Measurements from ENCODE around the gene GAS7. TPM values are rescaled to one million over a fixed set of nuclear protein-coding genes. Genes with fewer than 3 reads are reported as not detected.

GAS7 gene
- total and polyA plus RNA-seq, 4 donors: 1.2 to 136 (median 32.3) TPM

- Histone ChIP-seq H3K4me3 (ENCODE audit: low read length in 2 of 2) (no peak overlapping the region), H3K9me3 (ENCODE audit: control insufficient read depth, low read length) (no peaks in the 10 kb centered on the region), H3K27me3 (ENCODE audit: control insufficient read depth in 1 of 2, insufficient read depth in 2 of 2, low read length in 1 of 2) (no peaks in the 10 kb centered on the region), H3K4me1 (ENCODE audit: control insufficient read depth in 1 of 2, insufficient read depth in 2 of 2, low read length in 2 of 2) (no peaks in the 10 kb centered on the region), H3K27ac (ENCODE audit: low read depth in 1 of 2, low read length in 2 of 2) (no peak overlapping the region), H3K36me3 (ENCODE audit: control insufficient read depth in 1 of 2, insufficient read depth in 2 of 2, low read length in 1 of 2) (no peaks in the 10 kb centered on the region)
- DNase-seq (no peak), ATAC-seq (ENCODE audit: low FRiP score) (no peak)
- intact Hi-C loops (cut with DNase I): no loop called here
- 92% methylated on average over 5 of the region's 5 CpGs for WGBS, 2 donors
Measured at GRCh38 chr17:10116753-10117420, 81.5 kb downstream of the GAS7 start.

GRCh38 chr17:10116267-10116666, 82.1 kb downstream of the GAS7 start:
- Histone ChIP-seq H3K4me1 (ENCODE audit: control insufficient read depth in 1 of 2, insufficient read depth in 2 of 2, low read length in 2 of 2) (no peaks in the 10 kb centered on the region), H3K27ac (ENCODE audit: low read depth in 1 of 2, low read length in 2 of 2) (no peak overlapping the region), H3K27me3 (ENCODE audit: control insufficient read depth in 1 of 2, insufficient read depth in 2 of 2, low read length in 1 of 2) (no peaks in the 10 kb centered on the region), H3K36me3 (ENCODE audit: control insufficient read depth in 1 of 2, insufficient read depth in 2 of 2, low read length in 1 of 2) (no peaks in the 10 kb centered on the region), H3K4me3 (ENCODE audit: low read length in 2 of 2) (no peak overlapping the region), H3K9me3 (ENCODE audit: control insufficient read depth, low read length) (no peaks in the 10 kb centered on the region)
- DNase-seq (no peak), ATAC-seq (ENCODE audit: low FRiP score) (no peak)
- intact Hi-C loops (cut with DNase I): no loop called here
- WGBS, 2 donors: 86 to 98% methylated on average over 5 of the region's 5 CpGs

DNA sequence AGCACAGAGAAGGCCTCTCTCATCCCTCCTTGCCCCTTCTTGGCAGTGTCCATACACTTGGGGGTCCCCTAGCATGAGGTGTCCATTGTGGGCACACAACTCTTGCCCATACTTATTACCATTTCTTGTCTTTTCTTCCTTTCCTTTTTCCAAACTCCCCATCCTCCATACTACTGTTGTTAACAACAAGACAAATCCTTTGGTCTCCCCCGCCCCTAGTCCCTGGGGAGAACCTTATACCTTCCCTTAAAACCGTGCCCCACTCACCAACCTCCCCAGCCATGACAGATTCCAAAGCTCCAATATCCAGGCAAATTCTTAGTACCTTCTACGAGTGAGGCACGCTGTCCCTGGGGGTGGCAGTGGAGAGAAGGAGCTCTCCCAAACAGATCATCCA, 82.9 kb downstream of the GAS7 start:
- ATAC-seq (ENCODE audit: low FRiP score) (no peak), DNase-seq (no peak)
- no peaks in the 10 kb centered on the region for H3K9me3 ChIP-seq (ENCODE audit: control insufficient read depth, low read length)
- H3K4me1 ChIP-seq (ENCODE audit: control insufficient read depth in 1 of 2, insufficient read depth in 2 of 2, low read length in 2 of 2): no peaks in the 10 kb centered on the region
- no peaks in the 10 kb centered on the region for H3K36me3 ChIP-seq (ENCODE audit: control insufficient read depth in 1 of 2, insufficient read depth in 2 of 2, low read length in 1 of 2)
- peak overlapping the region in 1 of 2 donors; percentile 13 for H3K27ac ChIP-seq (ENCODE audit: low read depth in 1 of 2, low read length in 2 of 2)
- H3K4me3 ChIP-seq (ENCODE audit: low read length in 2 of 2): no peak overlapping the region
- H3K27me3 ChIP-seq (ENCODE audit: control insufficient read depth in 1 of 2, insufficient read depth in 2 of 2, low read length in 1 of 2): no peaks in the 10 kb centered on the region
- intact Hi-C loops (cut with DNase I): no loop called here
- 87 to 88% methylated on average over 4 of the region's 4 CpGs for WGBS, 2 donors

DNA sequence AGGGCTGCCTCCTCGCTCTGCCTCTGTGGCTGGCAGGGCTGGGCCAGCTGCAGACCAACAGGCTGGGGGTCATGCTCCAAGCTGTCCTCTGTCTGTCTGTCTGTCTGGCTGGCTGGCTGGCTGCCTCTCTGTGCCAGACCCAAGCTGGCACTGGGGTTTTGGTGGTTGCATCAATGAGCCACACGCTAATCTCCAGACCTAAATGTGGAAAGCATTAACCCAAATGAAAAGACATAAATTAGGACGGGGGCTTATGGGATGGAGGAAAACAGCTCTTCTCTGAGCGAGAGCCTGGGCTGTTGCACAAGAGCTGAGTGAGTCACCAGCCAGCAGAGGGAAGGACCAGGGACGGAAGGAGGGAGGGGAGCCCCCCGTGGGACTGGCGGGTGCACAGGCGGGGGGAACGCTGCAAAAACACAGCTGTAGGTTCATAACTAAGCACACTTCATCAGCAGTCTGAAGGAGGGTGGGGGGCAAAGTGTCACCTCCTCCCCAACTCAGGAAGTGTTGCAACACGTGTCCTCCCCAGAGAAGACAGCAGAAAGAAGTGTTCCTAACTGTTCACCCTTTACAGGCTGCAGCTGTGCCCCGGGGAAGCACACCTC, 83.4 kb downstream of the GAS7 start:
- H3K27me3 ChIP-seq (ENCODE audit: control insufficient read depth in 1 of 2, insufficient read depth in 2 of 2, low read length in 1 of 2): no peaks in the 10 kb centered on the region
- H3K4me3 ChIP-seq (ENCODE audit: low read length in 2 of 2): no peak overlapping the region
- peak; percentile 95 to 97 for DNase-seq
- intact Hi-C loops (cut with DNase I): no loop called here
- peak; percentile 94 for ATAC-seq (ENCODE audit: low FRiP score)
- no peaks in the 10 kb centered on the region for H3K9me3 ChIP-seq (ENCODE audit: control insufficient read depth, low read length)
- peak overlapping the region in 1 of 2 donors; percentile 84 for H3K27ac ChIP-seq (ENCODE audit: low read depth in 1 of 2, low read length in 2 of 2)
- WGBS, 2 donors: 3% methylated on average over 11 of the region's 11 CpGs
- H3K4me1 ChIP-seq (ENCODE audit: control insufficient read depth in 1 of 2, insufficient read depth in 2 of 2, low read length in 2 of 2): no peaks in the 10 kb centered on the region
- H3K36me3 ChIP-seq (ENCODE audit: control insufficient read depth in 1 of 2, insufficient read depth in 2 of 2, low read length in 1 of 2): no peaks in the 10 kb centered on the region

- Histone ChIP-seq H3K36me3 (ENCODE audit: control insufficient read depth in 1 of 2, insufficient read depth in 2 of 2, low read length in 1 of 2) (no peaks in the 10 kb centered on the region), H3K4me1 (ENCODE audit: control insufficient read depth in 1 of 2, insufficient read depth in 2 of 2, low read length in 2 of 2) (no peaks in the 10 kb centered on the region), H3K27ac (ENCODE audit: low read depth in 1 of 2, low read length in 2 of 2) (no peak overlapping the region), H3K27me3 (ENCODE audit: control insufficient read depth in 1 of 2, insufficient read depth in 2 of 2, low read length in 1 of 2) (no peaks in the 10 kb centered on the region), H3K4me3 (ENCODE audit: low read length in 2 of 2) (no peak overlapping the region), H3K9me3 (ENCODE audit: control insufficient read depth, low read length) (no peaks in the 10 kb centered on the region)
- intact Hi-C loops (cut with DNase I): no loop called here
- ATAC-seq (ENCODE audit: low FRiP score): no peak
- DNase-seq: no peak
- WGBS, 2 donors: 37 to 42% methylated on average over 4 of the region's 4 CpGs
Measured at GRCh38 chr17:10112962-10113361, 85.4 kb downstream of the GAS7 start.

DNA sequence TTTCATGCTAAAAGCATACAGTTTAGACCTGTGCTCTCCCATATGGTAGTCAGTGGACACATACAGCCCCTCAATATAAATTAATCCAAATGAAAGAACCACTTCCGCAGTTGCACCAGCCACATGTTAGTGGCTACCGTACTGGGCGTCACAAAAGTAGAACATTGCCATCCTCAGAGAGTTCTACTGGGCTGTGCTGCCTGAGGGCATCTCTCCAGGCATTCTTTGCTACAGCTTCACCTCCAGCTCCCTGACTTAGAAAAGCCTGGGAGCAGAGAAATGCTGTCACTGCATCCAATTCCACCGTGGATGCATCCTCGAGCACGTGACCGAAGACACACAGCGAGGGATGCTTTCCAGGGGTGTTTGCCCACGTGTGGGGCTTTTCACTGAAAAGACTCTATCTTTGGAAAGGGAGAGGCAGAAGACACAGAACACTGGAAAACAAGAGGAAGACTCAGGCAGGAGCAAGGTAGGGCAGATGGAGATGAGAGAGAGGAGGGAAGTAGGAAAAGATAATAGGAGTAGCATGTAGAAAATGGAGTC, 86.4 kb downstream of the GAS7 start:
- ATAC-seq (ENCODE audit: low FRiP score) (no peak), DNase-seq (no peak)
- H3K4me1 ChIP-seq (ENCODE audit: control insufficient read depth in 1 of 2, insufficient read depth in 2 of 2, low read length in 2 of 2): no peaks in the 10 kb centered on the region
- no peaks in the 10 kb centered on the region for H3K27me3 ChIP-seq (ENCODE audit: control insufficient read depth in 1 of 2, insufficient read depth in 2 of 2, low read length in 1 of 2)
- intact Hi-C loops (cut with DNase I): no loop called here
- H3K9me3 ChIP-seq (ENCODE audit: control insufficient read depth, low read length): no peaks in the 10 kb centered on the region
- H3K27ac ChIP-seq (ENCODE audit: low read depth in 1 of 2, low read length in 2 of 2): no peak overlapping the region
- H3K4me3 ChIP-seq (ENCODE audit: low read length in 2 of 2): no peak overlapping the region
- WGBS, 2 donors: 92% methylated on average over 9 of the region's 9 CpGs
- H3K36me3 ChIP-seq (ENCODE audit: control insufficient read depth in 1 of 2, insufficient read depth in 2 of 2, low read length in 1 of 2): no peaks in the 10 kb centered on the region

DNA sequence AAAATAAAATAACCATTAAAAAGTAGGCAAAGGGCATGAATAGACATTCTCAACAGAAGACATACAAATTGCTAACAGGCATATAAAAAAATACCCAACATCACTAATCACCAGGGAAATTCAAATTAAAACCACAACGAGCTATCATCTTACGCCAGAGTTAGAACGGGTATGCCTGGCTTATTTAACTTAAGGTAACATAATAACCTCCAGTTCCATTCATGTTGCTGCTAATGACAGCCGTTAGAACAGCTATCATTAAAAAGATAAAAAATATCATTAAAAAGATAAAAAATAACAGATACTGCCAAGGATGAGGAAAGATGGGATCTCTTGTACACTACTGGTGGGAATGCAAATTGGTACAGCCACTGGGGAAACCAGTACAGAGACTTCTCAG, 89.3 kb downstream of the GAS7 start:
- 85 to 88% methylated on average over 4 of the region's 4 CpGs for WGBS, 2 donors
- Histone ChIP-seq H3K4me1 (ENCODE audit: control insufficient read depth in 1 of 2, insufficient read depth in 2 of 2, low read length in 2 of 2) (no peaks in the 10 kb centered on the region), H3K9me3 (ENCODE audit: control insufficient read depth, low read length) (no peaks in the 10 kb centered on the region), H3K27me3 (ENCODE audit: control insufficient read depth in 1 of 2, insufficient read depth in 2 of 2, low read length in 1 of 2) (no peaks in the 10 kb centered on the region), H3K36me3 (ENCODE audit: control insufficient read depth in 1 of 2, insufficient read depth in 2 of 2, low read length in 1 of 2) (no peaks in the 10 kb centered on the region), H3K27ac (ENCODE audit: low read depth in 1 of 2, low read length in 2 of 2) (no peak overlapping the region), H3K4me3 (ENCODE audit: low read length in 2 of 2) (no peak overlapping the region)
- ATAC-seq (ENCODE audit: low FRiP score) (no peak), DNase-seq (no peak)
- intact Hi-C loops (cut with DNase I): no loop called here

DNA sequence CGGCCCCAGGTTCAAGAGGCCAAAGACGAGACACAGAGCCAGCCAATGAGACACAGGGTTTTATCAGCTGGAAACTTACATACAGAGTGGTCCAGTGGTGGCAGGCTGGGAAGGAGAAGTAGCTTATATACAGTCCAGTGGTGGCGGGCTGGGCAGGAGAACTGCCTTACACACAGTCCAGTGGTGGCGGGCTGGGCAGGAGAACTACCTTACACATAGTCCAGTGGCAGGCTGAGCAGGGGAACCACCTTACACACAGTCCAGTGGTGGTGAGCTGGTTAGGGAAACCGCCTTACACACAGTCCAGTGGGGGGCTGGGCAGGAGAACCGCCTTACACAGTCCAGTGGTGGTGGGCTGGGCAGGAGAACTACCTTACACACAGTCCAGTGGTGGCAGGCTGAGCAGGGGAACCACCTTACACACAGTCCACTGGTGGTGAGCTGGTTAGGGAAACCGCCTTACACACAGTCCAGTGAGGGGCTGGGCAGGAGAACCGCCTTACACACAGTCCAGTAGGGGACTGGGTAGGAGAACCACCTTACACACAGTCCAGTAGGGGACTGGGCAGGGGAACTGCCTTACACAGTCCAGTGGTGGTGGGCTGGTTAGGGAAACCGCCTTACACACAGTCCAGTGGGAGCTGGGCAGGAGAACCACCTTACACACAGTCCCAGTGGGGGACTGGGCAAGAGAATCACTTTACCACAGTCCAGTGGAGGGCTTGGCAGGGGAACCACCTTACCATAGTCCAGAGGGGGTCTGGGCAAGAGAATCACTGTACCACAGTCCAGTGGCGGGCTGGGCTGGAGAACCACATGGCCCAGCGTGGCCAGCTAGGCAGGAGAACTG, 90.9 kb downstream of the GAS7 start:
- H3K4me1 ChIP-seq (ENCODE audit: control insufficient read depth in 1 of 2, insufficient read depth in 2 of 2, low read length in 2 of 2): no peaks in the 10 kb centered on the region
- intact Hi-C loops (cut with DNase I): no loop called here
- DNase-seq (peak in 1 of 2 donors; percentile 83), ATAC-seq (ENCODE audit: low FRiP score) (no peak)
- H3K9me3 ChIP-seq (ENCODE audit: control insufficient read depth, low read length): no peaks in the 10 kb centered on the region
- H3K27ac ChIP-seq (ENCODE audit: low read depth in 1 of 2, low read length in 2 of 2): no peak overlapping the region
- no peaks in the 10 kb centered on the region for H3K36me3 ChIP-seq (ENCODE audit: control insufficient read depth in 1 of 2, insufficient read depth in 2 of 2, low read length in 1 of 2)
- no peak overlapping the region for H3K4me3 ChIP-seq (ENCODE audit: low read length in 2 of 2)
- H3K27me3 ChIP-seq (ENCODE audit: control insufficient read depth in 1 of 2, insufficient read depth in 2 of 2, low read length in 1 of 2): no peaks in the 10 kb centered on the region
- 90 to 91% methylated on average over 10 to 11 of the region's 11 CpGs for WGBS, 2 donors

All from aorta (tissue), 5 donors.